ENCODE results near the gene MYADM.

MYADM gene

GRCh38 chr19:53870485-53870844 is 2.8 kb downstream of the MYADM start:
- TF ChIP-seq REST (IDR thresholded peaks at IDR 0.05; ENCODE audit: insufficient read depth in 1 of 2, low read depth in 2 of 2, low read length in 2 of 2) = no peak
- no peak for TF ChIP-seq SIN3A (IDR thresholded peaks at IDR 0.05; ENCODE audit: borderline replicate concordance, insufficient read depth, low read length)
- TF ChIP-seq TAF1 (IDR thresholded peaks at IDR 0.05; ENCODE audit: borderline replicate concordance, insufficient read depth, low read length) = no peak
- TF ChIP-seq FOXP2 (optimal IDR thresholded peaks at IDR 0.05; ENCODE audit: borderline replicate concordance, extremely low read depth, extremely low read length, insufficient read depth) = no peak
- TF ChIP-seq POLR2AphosphoS5 (IDR thresholded peaks at IDR 0.05; ENCODE audit: low read depth, low read length) = no peak

- TF ChIP-seq REST (IDR thresholded peaks at IDR 0.05; ENCODE audit: insufficient read depth in 1 of 2, low read depth in 2 of 2, low read length in 2 of 2) (no peak), SIN3A (IDR thresholded peaks at IDR 0.05; ENCODE audit: borderline replicate concordance, insufficient read depth, low read length) (no peak), POLR2AphosphoS5 (IDR thresholded peaks at IDR 0.05; ENCODE audit: low read depth, low read length) (no peak), TAF1 (IDR thresholded peaks at IDR 0.05; ENCODE audit: borderline replicate concordance, insufficient read depth, low read length) (no peak), FOXP2 (optimal IDR thresholded peaks at IDR 0.05; ENCODE audit: borderline replicate concordance, extremely low read depth, extremely low read length, insufficient read depth) (no peak)
These were observed 3.8 kb downstream of the MYADM start for GRCh38 chr19:53871454-53871853.

- TF ChIP-seq TAF1 (IDR thresholded peaks at IDR 0.05; ENCODE audit: borderline replicate concordance, insufficient read depth, low read length) = no peak
- no peak for TF ChIP-seq POLR2AphosphoS5 (IDR thresholded peaks at IDR 0.05; ENCODE audit: low read depth, low read length)
- TF ChIP-seq SIN3A (IDR thresholded peaks at IDR 0.05; ENCODE audit: borderline replicate concordance, insufficient read depth, low read length) = no peak
- TF ChIP-seq FOXP2 (optimal IDR thresholded peaks at IDR 0.05; ENCODE audit: borderline replicate concordance, extremely low read depth, extremely low read length, insufficient read depth) = no peak
- TF ChIP-seq REST (IDR thresholded peaks at IDR 0.05; ENCODE audit: insufficient read depth in 1 of 2, low read depth in 2 of 2, low read length in 2 of 2) = no peak
These were observed 5.1 kb downstream of the MYADM start for GRCh38 chr19:53872762-53873161.

- TF ChIP-seq FOXP2 (optimal IDR thresholded peaks at IDR 0.05; ENCODE audit: borderline replicate concordance, extremely low read depth, extremely low read length, insufficient read depth) = no peak
- no peak for TF ChIP-seq REST (IDR thresholded peaks at IDR 0.05; ENCODE audit: insufficient read depth in 1 of 2, low read depth in 2 of 2, low read length in 2 of 2)
- no peak for TF ChIP-seq POLR2AphosphoS5 (IDR thresholded peaks at IDR 0.05; ENCODE audit: low read depth, low read length)
- no peak for TF ChIP-seq SIN3A (IDR thresholded peaks at IDR 0.05; ENCODE audit: borderline replicate concordance, insufficient read depth, low read length)
These were observed 6.3 kb downstream of the MYADM start for GRCh38 chr19:53873773-53874605.
